ENCODE results near the gene NDST4.

NDST4 gene

DNA sequence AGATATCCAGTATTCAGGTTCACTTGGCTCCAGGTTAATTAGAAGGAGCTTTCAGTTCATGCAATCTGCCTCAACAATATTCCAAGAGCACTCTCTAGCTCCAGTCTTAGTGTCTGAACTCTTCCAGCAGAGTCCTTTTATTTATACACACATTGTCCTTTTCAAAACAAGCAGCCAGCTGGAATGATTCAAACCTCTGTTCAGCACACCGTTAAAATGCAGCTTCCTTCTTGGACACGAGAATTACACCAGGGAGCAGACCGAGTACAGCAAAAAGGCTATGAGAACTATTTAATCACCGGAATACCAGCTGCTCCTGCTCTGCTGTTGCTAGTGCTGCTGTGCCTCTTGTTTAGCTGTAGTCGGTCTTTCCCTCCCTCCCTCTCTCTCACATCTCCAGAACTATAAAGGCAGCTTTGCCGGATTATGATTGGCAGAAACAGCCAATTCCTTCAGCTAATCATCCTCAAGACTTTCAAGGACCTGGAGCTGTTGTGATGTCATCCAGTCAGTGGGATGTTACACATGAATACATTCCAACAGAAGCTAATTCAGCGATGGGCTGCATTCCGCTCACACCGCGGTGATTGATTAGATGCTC lies at the start of gene NDST4:
Gene NDST4, minus strand, starts transcription at position 115 of the 601 bp plus-strand sequence. CDS start 36,584 bp downstream, outside the sequence.
- DNase-seq (ENCODE audit: low read depth) = peak; percentile 2

DNA sequence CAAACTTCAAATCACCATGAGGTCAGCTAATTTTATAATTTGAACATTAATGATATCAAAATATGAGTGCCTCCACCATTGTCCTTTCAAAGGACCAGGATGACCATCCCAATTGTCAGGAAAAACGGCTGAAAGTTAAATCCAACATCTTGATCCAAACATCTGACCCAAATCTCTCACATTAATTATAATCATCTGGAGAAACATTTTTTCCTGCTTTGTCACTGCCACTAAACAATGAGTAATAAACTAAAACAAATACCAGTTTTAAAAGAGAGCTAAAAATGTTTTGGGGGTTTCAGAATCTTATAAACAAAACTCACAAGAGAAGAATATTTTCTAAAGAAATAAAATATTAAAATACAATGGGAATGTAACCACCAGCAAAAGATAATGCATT lies 45.7 kb upstream of the NDST4 start:
- DNase-seq (ENCODE audit: low read depth) = peak; percentile 17

GRCh38 chr4:115158296-115158695 lies 44.9 kb upstream of the NDST4 start:
- DNase-seq (ENCODE audit: low read depth) = no peak

DNA sequence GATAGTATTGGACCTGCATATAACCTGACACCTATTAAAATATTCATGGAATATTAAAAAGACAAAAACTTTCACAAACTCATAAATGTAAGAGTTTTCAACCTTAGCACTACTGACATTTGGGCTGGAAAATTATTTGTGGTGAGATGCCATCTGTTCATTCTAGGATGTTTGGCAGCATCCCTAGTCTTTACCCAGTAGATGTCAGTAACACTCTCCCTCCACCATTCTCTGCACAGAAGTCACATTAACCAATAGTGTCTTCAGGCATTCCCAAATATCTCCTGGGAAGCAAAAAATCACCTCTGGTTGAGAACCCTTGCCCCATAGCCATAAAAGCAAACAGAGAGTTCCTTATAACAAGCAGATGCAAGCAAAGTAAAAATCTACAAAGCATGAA lies 41.4 kb upstream of the NDST4 start:
- DNase-seq (ENCODE audit: low read depth) = peak; percentile 12

DNA sequence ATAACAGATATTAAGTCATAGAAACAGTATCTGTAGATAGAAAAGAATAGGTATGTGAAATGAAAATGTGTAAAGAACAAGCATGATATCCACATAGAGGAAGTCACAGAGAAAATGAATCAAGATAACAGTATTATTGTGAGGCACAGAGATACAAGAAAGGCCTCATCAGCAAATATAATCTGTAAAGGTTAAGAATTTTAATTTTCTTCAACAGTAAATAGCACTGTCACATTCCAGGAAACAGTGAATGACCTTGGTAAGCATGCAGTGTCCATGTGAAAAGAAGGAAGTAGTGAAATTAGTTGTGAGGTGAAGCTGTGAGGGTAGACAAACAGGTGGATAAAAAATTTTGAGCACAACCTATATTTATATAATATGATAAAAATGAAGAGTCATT lies 39.5 kb upstream of the NDST4 start:
- no peak for DNase-seq (ENCODE audit: low read depth)

- no peak for DNase-seq (ENCODE audit: low read depth)
These were observed 38.7 kb upstream of the NDST4 start for GRCh38 chr4:115152081-115152480.

- no peak for DNase-seq (ENCODE audit: low read depth)
These were observed 35.7 kb upstream of the NDST4 start for GRCh38 chr4:115149106-115149505.

DNA sequence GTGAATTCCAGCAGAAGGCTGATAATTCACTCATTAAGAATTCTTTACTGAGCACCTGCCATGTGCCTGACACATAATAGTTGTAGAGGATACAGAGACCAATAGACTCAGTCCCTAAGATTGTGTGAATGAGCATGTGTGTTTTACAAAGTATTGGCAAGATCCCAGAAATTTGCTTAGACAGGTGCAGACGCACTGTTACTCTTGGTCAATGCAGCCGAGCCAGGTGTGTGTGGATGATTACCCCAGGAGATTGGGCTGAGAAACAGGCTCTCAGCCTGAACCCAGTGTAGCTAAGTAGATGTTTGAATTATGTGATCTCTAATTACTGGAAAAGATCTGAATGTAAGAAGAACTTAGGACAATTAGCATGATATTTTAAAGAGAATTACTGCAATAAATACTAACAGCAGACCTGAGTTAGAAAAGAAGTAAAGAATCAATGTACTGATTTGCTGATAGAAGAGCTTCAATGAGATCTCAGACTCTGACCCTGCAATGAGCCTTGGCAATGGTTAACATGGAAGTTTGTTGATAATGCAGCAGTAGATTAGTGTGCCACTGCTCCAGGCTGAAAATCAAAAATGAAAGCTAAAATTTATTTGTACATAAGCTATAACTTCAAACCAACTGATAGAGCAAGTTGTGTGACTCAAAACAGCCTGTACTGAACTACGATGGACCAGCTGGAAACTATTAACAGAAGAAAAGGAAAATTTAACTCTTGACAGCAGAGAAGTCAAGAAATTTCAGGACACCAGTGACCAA lies 32.2 kb upstream of the NDST4 start:
- no peak for DNase-seq (ENCODE audit: low read depth)

DNA sequence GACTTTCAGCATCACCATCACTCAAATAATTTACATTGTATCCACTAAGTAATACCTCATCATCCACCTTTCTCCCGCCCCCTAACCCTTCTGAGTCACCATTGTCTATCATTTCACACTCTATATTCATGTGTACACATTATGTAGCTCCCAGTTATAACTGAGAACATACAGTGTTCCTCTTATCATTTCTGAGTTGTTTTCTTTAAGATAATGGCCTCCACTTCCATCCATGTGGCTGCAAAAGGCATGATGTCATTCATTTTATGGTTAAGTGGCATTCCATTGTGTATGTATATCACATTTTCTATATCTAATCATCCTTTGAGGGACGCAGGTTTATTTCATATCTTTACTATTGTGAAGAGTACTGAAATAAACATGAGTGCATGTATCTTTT lies 14.6 kb upstream of the NDST4 start:
- no peak for DNase-seq (ENCODE audit: low read depth)

- DNase-seq (ENCODE audit: low read depth) = no peak
These were observed 13.1 kb upstream of the NDST4 start for GRCh38 chr4:115126491-115126890.

DNA sequence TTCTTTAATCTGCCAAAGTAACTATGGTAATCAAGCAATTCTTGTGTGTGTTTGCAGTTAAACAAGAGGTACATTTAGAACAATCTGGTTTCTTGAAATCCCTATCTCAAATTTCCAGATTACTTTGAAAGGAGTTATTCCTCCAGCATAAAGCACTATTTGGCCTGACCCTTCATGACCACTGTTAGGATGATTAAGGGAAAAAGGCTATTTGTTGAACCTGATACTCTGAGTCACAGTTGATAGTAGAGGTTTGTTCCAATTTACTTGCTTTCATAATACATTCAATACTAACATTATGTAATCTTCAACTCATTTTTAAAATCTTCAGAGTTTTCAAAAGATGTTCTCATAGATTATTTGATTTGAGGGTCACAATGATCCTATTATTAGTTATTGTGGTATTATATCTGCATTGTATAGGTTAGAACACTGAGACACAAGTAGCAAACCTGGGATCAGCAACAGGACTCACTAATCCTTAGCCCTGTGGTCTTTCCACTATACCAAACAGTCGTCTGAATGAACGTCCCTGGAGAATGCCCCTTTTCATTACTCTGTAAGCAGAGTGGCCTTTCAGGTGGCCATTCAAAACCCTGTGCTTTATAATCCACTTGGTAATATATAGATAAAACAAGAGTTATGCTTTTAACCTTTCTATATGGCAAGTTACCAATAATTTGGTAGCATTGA lies 8.1 kb upstream of the NDST4 start:
- DNase-seq (ENCODE audit: low read depth) = no peak

GRCh38 chr4:115119804-115120352 lies 6.5 kb upstream of the NDST4 start:
- no peak for DNase-seq (ENCODE audit: low read depth)

- no peak for DNase-seq (ENCODE audit: low read depth)
These were observed 4.2 kb upstream of the NDST4 start for GRCh38 chr4:115117651-115118050.

GRCh38 chr4:115110191-115111181 lies 2.9 kb downstream of the NDST4 start:
- DNase-seq (ENCODE audit: low read depth) = no peak

- no peak for DNase-seq (ENCODE audit: low read depth)
These were observed 4.6 kb downstream of the NDST4 start for GRCh38 chr4:115108850-115109249.

DNA sequence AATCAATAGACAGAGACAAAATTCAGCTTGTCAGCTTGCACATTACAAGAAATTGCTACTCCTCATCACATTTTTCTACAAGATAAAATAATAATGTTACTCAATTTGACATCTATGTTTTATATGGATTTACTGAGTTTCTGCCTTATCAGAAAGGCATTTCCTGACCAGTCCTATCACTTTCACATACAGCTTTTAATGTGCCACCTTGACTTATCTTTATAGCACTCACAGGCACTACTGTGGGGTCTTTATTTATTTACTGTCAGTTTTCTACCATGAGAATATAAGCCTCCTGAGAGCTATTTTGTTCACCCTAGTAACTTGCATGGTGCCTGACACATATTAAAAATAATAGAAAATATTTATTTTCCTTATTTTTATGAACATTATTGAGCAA lies 6.0 kb downstream of the NDST4 start:
- DNase-seq (ENCODE audit: low read depth) = no peak

- no peak for DNase-seq (ENCODE audit: low read depth)
These were observed 11.7 kb downstream of the NDST4 start for GRCh38 chr4:115101675-115102074.

DNA sequence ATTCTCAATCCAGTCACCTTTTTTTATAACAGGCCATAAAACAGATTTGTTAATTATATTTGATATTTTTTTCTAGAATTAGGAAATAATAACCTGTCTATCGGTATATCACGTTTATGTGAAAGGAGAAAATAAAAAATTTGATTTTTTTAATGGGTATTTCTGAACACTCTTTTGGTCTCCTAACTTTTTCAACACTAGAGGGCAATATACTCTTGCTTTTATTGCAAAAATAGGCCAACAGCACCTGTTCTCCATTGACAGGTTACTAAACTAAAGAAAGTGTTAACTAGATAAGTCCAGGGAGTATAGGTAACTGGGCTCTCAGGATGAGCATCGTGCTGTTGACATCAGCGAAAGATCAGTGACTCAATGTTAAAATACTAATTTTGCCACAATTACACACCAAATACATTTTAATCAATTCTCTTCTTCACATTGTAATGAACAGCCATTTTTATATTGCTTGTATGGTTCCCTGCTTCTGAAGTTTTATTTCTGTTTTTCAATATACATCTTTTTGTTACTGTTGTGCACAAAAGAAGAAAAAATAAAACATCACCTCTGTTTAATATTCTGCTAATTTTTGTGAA lies 22.8 kb downstream of the NDST4 start:
- no peak for DNase-seq (ENCODE audit: low read depth)

- DNase-seq (ENCODE audit: low read depth) = no peak
These were observed 30.8 kb downstream of the NDST4 start for GRCh38 chr4:115082633-115083032.

- no peak for DNase-seq (ENCODE audit: low read depth)
These were observed 36.7 kb downstream of the NDST4 start for GRCh38 chr4:115076691-115077090.

DNA sequence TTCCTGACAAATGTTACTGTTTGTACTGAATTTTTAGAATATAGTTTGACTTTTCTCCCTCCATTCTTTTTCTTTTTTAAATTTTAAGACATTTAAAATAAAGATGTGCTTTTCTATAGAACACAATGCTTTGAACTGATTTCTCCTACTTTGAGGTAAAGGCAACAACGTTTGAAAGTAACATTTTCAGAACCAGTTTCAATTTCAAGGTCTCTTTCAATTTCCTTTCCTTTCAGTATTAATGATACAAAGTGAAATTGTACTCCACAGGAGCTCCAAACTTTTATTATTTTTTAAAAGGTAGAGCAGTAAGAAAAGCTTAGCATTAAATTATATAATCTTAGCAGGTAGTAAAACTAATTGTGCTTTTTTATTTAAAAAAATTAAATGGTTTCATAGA lies 54.9 kb downstream of the NDST4 start:
- DNase-seq (ENCODE audit: low read depth) = no peak

Data from GM04503 (cell line).